Measurements from ENCODE around the gene ATP6AP1.

- TF ChIP-seq CTCF (IDR thresholded peaks at IDR 0.05) (no peak), POLR2A (IDR thresholded peaks at IDR 0.05) (no peak)
Observed at GRCh38 chrX:154471839-154472684, 43.6 kb downstream of the ATP6AP1 start.

All from heart left ventricle (tissue), 13 donors.